GM13977 (cell line): Measurements from ENCODE around the gene FUZ.

Experiments
- DNase-seq: peaks from one replicate; pipeline ENCODE4 v3.0.0; 2012; ENCODE audit warnings: low spot score
- in situ Hi-C: fragments of 300-500 bp; cut with MboI; formaldehyde crosslinking; loops from one replicate; pipeline ENCODE4 v1.12.0; 2022; ENCODE audit warnings: low sequenced_read_pairs, low pct_unique_long_range_greater_than_20kb, mixed read lengths, inconsistent platforms; ENCODE audit not compliant: unreplicated experiment
- TF ChIP-seq, protein P1 (sequence below): IDR thresholded peaks from 2 replicates; pipeline ENCODE4 v1.5.1; 2012; ENCODE audit warnings: mild to moderate bottlenecking, control low read depth; ENCODE audit not compliant: insufficient read depth; ENCODE audit errors: extremely low read depth, missing control alignments

Gene FUZ

DNA sequence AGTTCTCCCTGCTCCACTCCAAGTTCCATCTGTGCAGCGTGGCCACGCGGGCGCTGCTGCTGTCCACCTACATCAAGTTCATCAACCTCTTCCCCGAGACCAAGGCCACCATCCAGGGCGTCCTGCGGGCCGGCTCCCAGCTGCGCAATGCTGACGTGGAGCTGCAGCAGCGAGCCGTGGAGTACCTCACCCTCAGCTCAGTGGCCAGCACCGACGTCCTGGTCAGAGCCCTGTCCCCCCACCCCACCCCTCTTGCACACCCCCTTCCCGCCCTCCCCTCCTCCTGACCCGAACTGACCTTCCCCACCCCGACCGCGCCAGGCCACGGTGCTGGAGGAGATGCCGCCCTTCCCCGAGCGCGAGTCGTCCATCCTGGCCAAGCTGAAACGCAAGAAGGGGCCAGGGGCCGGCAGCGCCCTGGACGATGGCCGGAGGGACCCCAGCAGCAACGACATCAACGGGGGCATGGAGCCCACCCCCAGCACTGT, 11.6 kb downstream of the FUZ start:
- TF ChIP-seq, protein P1, sequence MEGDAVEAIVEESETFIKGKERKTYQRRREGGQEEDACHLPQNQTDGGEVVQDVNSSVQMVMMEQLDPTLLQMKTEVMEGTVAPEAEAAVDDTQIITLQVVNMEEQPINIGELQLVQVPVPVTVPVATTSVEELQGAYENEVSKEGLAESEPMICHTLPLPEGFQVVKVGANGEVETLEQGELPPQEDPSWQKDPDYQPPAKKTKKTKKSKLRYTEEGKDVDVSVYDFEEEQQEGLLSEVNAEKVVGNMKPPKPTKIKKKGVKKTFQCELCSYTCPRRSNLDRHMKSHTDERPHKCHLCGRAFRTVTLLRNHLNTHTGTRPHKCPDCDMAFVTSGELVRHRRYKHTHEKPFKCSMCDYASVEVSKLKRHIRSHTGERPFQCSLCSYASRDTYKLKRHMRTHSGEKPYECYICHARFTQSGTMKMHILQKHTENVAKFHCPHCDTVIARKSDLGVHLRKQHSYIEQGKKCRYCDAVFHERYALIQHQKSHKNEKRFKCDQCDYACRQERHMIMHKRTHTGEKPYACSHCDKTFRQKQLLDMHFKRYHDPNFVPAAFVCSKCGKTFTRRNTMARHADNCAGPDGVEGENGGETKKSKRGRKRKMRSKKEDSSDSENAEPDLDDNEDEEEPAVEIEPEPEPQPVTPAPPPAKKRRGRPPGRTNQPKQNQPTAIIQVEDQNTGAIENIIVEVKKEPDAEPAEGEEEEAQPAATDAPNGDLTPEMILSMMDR, result no peak
- DNase-seq, result no peak
- in situ Hi-C loops, result no loop called here

DNA sequence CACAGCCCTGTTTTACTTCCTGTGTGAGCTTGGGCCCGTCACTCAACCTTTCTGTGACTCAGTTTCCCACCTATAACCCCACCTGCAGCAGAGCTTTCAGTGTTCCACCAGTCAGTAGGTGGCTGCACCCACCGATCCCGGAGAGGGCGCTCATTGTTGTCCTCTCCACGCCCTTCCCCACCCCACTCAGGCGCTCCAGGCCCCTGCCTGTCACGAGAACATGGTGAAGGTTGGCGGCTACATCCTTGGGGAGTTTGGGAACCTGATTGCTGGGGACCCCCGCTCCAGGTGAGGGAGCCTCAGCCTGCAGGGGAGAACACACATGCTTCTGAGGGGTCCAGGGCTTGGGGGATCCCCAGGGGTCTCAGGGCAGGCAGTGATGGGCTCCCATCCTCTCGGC, 12.3 kb downstream of the FUZ start:
- in situ Hi-C loops, result no loop called here
- DNase-seq, result no peak

DNA sequence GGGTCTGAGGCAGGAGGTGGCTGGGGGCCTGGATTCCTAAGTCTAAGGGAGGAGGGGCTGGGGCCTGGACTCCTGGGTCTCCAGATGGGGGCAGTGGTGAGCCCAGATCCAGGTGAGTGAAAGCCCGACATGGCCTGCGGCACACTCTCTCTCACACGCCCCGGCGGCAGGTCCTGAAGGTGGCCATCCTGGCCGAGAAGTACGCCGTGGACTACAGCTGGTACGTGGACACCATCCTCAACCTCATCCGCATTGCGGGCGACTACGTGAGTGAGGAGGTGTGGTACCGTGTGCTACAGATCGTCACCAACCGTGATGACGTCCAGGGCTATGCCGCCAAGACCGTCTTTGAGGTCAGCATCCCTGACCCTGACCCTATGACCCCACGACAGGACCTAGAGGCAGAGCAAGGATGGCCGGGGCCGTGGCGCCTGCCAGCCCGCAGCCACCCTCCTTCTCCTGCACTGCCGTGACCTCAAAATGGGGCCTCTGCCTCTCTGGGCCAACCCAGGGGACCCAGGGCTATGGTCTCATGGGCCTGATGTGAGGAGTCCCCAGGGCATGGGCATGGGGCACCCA, 13.2 kb downstream of the FUZ start:
- DNase-seq, result no peak
- in situ Hi-C loops, result no loop called here
- TF ChIP-seq, protein P1, result peak; percentile 30

More for the DNA sequence above, 12.3 kb downstream of the FUZ start:
- TF ChIP-seq, protein P1, result no peak

DNA sequence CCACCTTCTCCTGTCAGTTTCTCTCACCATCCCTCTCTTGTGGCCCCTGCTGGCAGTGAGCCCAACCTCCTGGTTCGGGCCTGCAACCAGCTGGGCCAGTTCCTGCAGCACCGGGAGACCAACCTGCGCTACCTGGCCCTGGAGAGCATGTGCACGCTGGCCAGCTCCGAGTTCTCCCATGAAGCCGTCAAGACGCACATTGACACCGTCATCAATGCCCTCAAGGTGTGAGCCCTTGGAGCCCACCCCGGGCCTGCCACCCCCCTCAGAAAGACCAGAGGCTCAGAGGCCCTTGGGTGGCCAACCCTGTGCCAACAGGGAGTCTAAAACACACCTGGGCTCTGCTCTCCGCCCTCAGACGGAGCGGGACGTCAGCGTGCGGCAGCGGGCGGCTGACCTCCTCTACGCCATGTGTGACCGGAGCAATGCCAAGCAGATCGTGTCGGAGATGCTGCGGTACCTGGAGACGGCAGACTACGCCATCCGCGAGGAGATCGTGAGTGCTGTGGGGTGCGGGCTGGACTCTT, 13.8 kb downstream of the FUZ start:
- in situ Hi-C loops, result no loop called here
- TF ChIP-seq, protein P1, result no peak
- no peak for DNase-seq

DNA sequence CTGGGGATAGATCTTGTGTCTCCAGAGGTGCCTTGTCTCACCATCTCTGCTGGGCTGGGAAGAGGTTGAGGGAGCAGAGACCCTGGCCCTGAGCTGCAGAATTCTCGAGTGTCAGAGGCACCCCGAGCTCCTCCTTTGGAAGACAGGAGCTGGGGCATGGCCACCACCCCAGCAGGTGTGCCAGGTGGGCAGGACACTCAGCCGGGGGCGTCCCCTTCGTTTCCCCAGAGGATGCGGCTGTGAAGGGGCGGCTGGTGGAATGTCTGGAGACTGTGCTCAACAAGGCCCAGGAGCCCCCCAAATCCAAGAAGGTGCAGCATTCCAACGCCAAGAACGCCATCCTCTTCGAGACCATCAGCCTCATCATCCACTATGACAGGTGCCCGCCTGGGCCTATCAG, 14.5 kb downstream of the FUZ start:
- in situ Hi-C loops, result no loop called here
- DNase-seq, result no peak
- TF ChIP-seq, protein P1, result no peak

DNA sequence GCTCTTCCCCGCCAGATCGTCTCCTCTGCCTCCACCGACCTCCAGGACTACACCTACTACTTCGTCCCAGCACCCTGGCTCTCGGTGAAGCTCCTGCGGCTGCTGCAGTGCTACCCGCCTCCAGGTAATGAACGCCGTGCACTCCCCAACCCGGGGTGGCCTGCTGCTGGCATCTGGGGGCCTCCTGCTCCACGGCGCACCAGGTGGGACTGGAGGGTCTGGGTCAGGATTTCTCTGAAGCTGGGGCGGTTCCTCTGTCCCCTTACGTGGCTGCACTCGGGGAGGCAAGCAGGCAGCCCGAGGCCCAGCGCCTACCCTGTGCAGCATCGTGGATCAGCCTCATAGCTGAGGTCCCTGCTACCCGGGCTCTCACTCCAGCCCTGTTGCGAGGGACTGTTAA, 17.5 kb downstream of the FUZ start:
- in situ Hi-C loops, result no loop called here
- TF ChIP-seq, protein P1, result no peak
- no peak for DNase-seq
